Measurements from ENCODE around the gene AUTS2. TPM values are rescaled to one million over a fixed set of nuclear protein-coding genes. Genes with fewer than 3 reads are reported as not detected.

Gene AUTS2
- total and polyA plus RNA-seq, 10 of the 15 experiments (the other 5 are each of a cell fraction or from before 2014, with no cell fraction given) = 6.4 to 55.6 (median 21.6) TPM

DNA sequence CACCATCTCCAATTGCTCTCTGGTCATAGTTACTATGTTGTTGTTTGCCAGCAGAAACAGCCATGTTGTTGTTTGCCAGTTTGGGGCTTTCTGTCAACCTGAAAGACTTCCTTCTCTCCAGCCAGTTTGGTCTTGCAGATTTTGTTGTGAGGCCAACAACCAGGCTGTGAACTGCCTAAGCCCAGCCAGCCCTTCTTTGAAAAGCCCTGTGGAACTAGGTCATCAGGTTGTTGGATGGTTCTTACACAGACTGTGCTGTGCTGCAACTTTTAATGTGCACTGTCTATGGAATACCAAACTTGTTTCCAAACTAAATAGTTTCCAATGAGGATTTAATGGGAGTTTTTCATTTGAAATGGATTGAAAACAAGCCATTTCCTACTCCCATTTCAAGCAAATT, 940.9 kb downstream of the AUTS2 start (continued):
- no peak for TF ChIP-seq IRF3 (IDR thresholded peaks at IDR 0.05)

GRCh38 chr7:70539617-70540016, 941.3 kb downstream of the AUTS2 start:
- no TSS peak for BruUV-seq (replicated peaks)
- FAIRE-seq = no peak

More at GRCh38 chr7:70539617-70540016, 941.3 kb downstream of the AUTS2 start:
- Histone ChIP-seq H4K20me1 (ENCODE audit: control insufficient read depth, insufficient read depth) (no peaks in the 10 kb centered on the region), H3K79me2 (ENCODE audit: control insufficient read depth, insufficient read depth, low read length) (no peaks in the 10 kb centered on the region), H3K36me3 (ENCODE audit: control insufficient read depth in 2 of 2, insufficient read depth in 2 of 2, low read length in 1 of 2) (no peaks in the 10 kb centered on the region), H3K4me1 (ENCODE audit: control insufficient read depth, insufficient read depth, low read length) (no peaks in the 10 kb centered on the region), H2AFZ (ENCODE audit: control insufficient read depth, low read depth, low read length) (no peak overlapping the region), H3K9me3 (replicated peaks; ENCODE audit: control insufficient read depth, insufficient read depth, low read length) (no peaks in the 10 kb centered on the region), H3K4me3 (no peak overlapping the region), H3K9ac (ENCODE audit: control insufficient read depth, insufficient read depth, low read length) (no peak overlapping the region), H3K27ac (ENCODE audit: control insufficient read depth, insufficient read depth) (no peak overlapping the region), H3K27me3 (replicated peaks in 1 of 2; ENCODE audit: control insufficient read depth in 2 of 2, insufficient read depth in 2 of 2, low read length in 1 of 2) (no peaks in the 10 kb centered on the region), H3K4me2 (ENCODE audit: control insufficient read depth, insufficient read depth) (no peak overlapping the region)
- ChIA-PET RAD21 (ENCODE audit: unreplicated experiment) (no interaction called here), POLR2A (no interaction called here), CTCF (no interaction called here), SMC1A (ENCODE audit: uncharacterized antibody, unreplicated experiment) (no interaction called here)
- DNase-seq (ENCODE audit: low read depth, low spot score) (no peak), ATAC-seq (no peak)
- intact Hi-C loops (cut with micrococcal nuclease; ENCODE audit: unreplicated experiment) = no loop called here
- WGBS (ENCODE audit: insufficient coverage, insufficient replicate concordance, low lambda C conversion rate, missing lambda C conversion rate) = 53% methylated on average over 9 of the region's 9 CpGs
- in situ Hi-C loops (cut with MboI) = no loop called here
- TF ChIP-seq FOXM1 (IDR thresholded peaks at IDR 0.05; ENCODE audit: low read depth, low read length) (no peak), CUX1 (IDR thresholded peaks at IDR 0.05; ENCODE audit: insufficient replicate concordance, low read depth, low read length) (no peak), POLR2A (IDR thresholded peaks at IDR 0.05; ENCODE audit: low read depth, low read length) (no peak)

All from GM12878 (cell line).